Neuron (in vitro differentiated cells): ENCODE results near the gene MALAT1.
"Not testable (repeated sequence)": the region's sequence is repeated elsewhere in the genome, so short reads cannot be mapped to it uniquely, and the experiment has no call there.

Source experiments
- H2AFZ ChIP-seq: one replicate; pipeline ENCODE4 v1.6.1; 2013; ENCODE audit warnings: low read depth, mild to moderate bottlenecking, inconsistent platforms, low read length, moderate library complexity
- H3K27me3 ChIP-seq: one replicate; pipeline ENCODE4 v1.6.1; 2013; ENCODE audit warnings: low read length; ENCODE audit not compliant: insufficient read depth
- H3K36me3 ChIP-seq: one replicate; pipeline ENCODE4 v1.6.1; 2013; ENCODE audit warnings: low read length; ENCODE audit not compliant: insufficient read depth
- H3K4me1 ChIP-seq: one replicate; pipeline ENCODE4 v1.6.1; 2013; ENCODE audit warnings: low read length; ENCODE audit not compliant: insufficient read depth
- H3K4me3 ChIP-seq: 2 replicates; pipeline ENCODE4 v1.5.1; 2013; ENCODE audit warnings: mild to moderate bottlenecking, low read length, moderate library complexity
- H3K9me3 ChIP-seq: one replicate; pipeline ENCODE4 v1.6.1; 2013; ENCODE audit warnings: low read length

Gene MALAT1

GRCh38 chr11:65504674-65505465, 6.0 kb downstream of the MALAT1 start:
- H3K4me1 ChIP-seq: peaks cover 10% of the 10 kb centered on the region
- H2AFZ ChIP-seq: no peak overlapping the region
- no peaks in the 10 kb centered on the region for H3K9me3 ChIP-seq
- H3K27me3 ChIP-seq: no peaks in the 10 kb centered on the region
- H3K4me3 ChIP-seq: peak overlapping the region; percentile 80
- peaks cover 65% of the 10 kb centered on the region for H3K36me3 ChIP-seq

- no peaks in the 10 kb centered on the region for H3K27me3 ChIP-seq
Measured at GRCh38 chr11:65505466-65506289, 6.8 kb downstream of the MALAT1 start.

GRCh38 chr11:65506290-65506771, 7.5 kb downstream of the MALAT1 start:
- Histone ChIP-seq H2AFZ (no peak overlapping the region), H3K36me3 (peaks cover 62% of the 10 kb centered on the region), H3K4me3 (peak overlapping the region; percentile 80), H3K9me3 (no peaks in the 10 kb centered on the region), H3K27me3 (no peaks in the 10 kb centered on the region), H3K4me1 (peaks cover 10% of the 10 kb centered on the region)

More at GRCh38 chr11:65505466-65506289, 6.8 kb downstream of the MALAT1 start:
- H3K4me3 ChIP-seq: peak overlapping the region; percentile 80
- H3K36me3 ChIP-seq: peaks cover 65% of the 10 kb centered on the region
- H3K9me3 ChIP-seq: no peaks in the 10 kb centered on the region
- no peak overlapping the region for H2AFZ ChIP-seq
- peaks cover 10% of the 10 kb centered on the region for H3K4me1 ChIP-seq

- no peak overlapping the region for H2AFZ ChIP-seq
- peaks cover 56% of the 10 kb centered on the region for H3K36me3 ChIP-seq
- H3K9me3 ChIP-seq: no peaks in the 10 kb centered on the region
- peaks cover 10% of the 10 kb centered on the region for H3K4me1 ChIP-seq
- no peaks in the 10 kb centered on the region for H3K27me3 ChIP-seq
- H3K4me3 ChIP-seq: peak overlapping the region; percentile 80
Measured at GRCh38 chr11:65506772-65507505, 8.1 kb downstream of the MALAT1 start.

- not testable (repeated sequence) for H3K9me3 ChIP-seq, H3K4me1 ChIP-seq, H3K36me3 ChIP-seq, H3K27me3 ChIP-seq, H3K4me3 ChIP-seq, H2AFZ ChIP-seq
Measured at GRCh38 chr11:65512311-65512710, 13.5 kb downstream of the MALAT1 start.

GRCh38 chr11:65516135-65516968, 17.5 kb downstream of the MALAT1 start:
- Histone ChIP-seq H2AFZ (no peak overlapping the region), H3K9me3 (no peaks in the 10 kb centered on the region), H3K27me3 (peaks cover 3% of the 10 kb centered on the region), H3K4me1 (no peaks in the 10 kb centered on the region), H3K36me3 (no peaks in the 10 kb centered on the region), H3K4me3 (no peak overlapping the region)

GRCh38 chr11:65518941-65519549, 20.2 kb downstream of the MALAT1 start:
- H2AFZ ChIP-seq, H3K9me3 ChIP-seq, H3K27me3 ChIP-seq, H3K4me3 ChIP-seq, H3K36me3 ChIP-seq, H3K4me1 ChIP-seq: not testable (repeated sequence)

- H3K9me3 ChIP-seq, H3K36me3 ChIP-seq, H3K27me3 ChIP-seq, H2AFZ ChIP-seq, H3K4me3 ChIP-seq: not testable (repeated sequence)
- H3K4me1 ChIP-seq: peaks cover 21% of the 10 kb centered on the region
Measured at GRCh38 chr11:65521777-65522521, 23.1 kb downstream of the MALAT1 start.

- Histone ChIP-seq H3K36me3 (peaks cover 12% of the 10 kb centered on the region), H3K4me1 (peaks cover 21% of the 10 kb centered on the region)
- H2AFZ ChIP-seq, H3K9me3 ChIP-seq, H3K4me3 ChIP-seq, H3K27me3 ChIP-seq: not testable (repeated sequence)
Measured at GRCh38 chr11:65522718-65523630, 24.1 kb downstream of the MALAT1 start.

- Histone ChIP-seq H3K36me3 (peaks cover 12% of the 10 kb centered on the region), H3K4me1 (peaks cover 22% of the 10 kb centered on the region)
- H3K9me3 ChIP-seq, H3K4me3 ChIP-seq, H2AFZ ChIP-seq, H3K27me3 ChIP-seq: not testable (repeated sequence)
Measured at GRCh38 chr11:65523631-65523968, 24.8 kb downstream of the MALAT1 start.
